GM18867 (cell line): ENCODE data around the gene EIF1B.
"Not testable (repeated sequence)": the region's sequence is repeated elsewhere in the genome, so short reads cannot be mapped to it uniquely, and the experiment has no call there.

Source experiments
- ATAC-seq: cut with Tn5 transposase; IDR thresholded peaks from one replicate; pipeline ENCODE4 v1.9.1; 2021; ENCODE audit warnings: mild to moderate bottlenecking, moderate library complexity; ENCODE audit not compliant: unreplicated experiment

Gene EIF1B

DNA sequence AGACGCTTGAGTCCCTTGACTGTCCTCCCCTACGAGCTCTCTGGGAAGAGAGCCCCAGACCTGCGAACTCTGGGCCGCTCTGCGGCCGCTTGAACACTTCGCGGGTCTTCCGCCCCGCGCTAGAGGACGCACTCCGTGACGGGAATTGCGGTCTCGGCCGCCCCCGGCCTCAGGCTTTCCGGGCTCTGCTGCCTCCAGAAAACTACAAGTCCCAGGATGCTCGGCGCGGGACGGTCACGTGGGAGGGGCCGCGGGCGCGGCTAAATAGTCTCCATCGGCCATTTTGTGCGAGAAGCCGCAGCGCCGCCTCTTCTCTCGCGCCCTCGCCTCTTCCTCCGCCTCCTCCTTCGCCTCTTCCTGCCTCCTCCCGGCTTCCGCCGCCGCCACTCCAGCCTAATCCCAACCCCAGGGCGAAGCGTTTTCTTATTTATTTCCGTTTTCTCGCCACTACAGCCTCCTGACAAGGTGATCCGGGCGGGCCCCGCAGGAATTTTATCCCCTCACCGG, at the start of gene EIF1B:
Gene EIF1B (plus strand): TSS at position 290 of the 507 bp plus-strand sequence. CDS start 235 bp downstream, outside the sequence.
- ATAC-seq: peak; percentile 95

DNA sequence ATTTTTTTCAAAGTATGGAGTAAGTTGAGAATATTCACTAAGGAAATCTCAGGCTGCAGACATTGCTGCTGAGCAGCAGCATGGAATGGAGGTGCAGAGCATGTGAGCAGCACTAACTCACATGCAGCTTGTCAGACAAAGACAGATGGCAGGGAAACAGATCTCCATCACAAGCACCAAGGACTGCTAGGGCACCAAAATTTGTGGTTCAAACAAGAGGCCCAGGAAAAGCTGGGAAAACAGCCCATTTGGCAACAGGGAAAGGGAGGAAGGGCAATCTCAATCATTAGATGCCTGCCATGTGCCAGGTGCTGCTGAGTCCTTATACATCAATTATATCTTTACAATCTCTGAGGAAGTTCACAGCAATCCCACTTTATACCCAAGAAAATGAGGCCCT, 47.2 kb upstream of the EIF1B start:
- ATAC-seq: no peak

GRCh38 chr3:40264451-40264850, 45.1 kb upstream of the EIF1B start:
- ATAC-seq: no peak

- ATAC-seq: no peak
These were observed 44.3 kb upstream of the EIF1B start for GRCh38 chr3:40265181-40265580.

GRCh38 chr3:40267937-40268724, 41.4 kb upstream of the EIF1B start:
- no peak for ATAC-seq

DNA sequence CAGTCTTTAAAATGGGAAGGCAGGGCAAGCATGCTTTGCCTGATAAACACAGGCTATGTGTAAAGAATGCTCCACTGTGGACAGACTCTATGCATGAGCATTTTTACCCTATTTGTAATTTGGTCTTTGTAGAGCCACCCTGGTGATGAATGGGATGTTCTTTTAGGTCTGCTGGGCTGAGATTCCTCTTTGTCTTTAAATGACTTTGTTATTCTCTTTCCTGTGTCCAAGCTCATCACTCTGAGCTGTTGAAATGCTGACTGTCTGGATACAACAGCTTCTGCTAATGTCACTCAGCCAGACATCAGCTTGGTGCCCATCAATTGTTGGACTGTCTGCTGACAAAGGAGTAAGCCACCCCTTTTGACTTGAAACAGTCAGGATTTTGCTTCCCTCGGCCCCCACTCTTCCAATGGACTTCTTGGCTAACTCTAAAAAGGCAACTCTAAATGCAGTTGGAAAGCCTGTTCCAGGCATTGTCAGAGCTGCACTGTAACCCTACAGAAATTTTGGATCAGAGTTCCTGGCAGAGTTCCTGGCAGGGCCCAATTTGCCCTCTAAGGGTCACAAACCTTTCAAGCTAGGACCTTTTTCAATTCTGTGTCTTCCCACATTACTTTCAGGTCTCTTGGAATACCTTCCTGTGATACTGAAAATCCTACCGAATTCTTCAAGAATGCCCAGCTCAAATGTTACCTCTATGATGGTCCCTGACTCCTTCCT, 40.5 kb upstream of the EIF1B start:
- ATAC-seq: no peak

DNA sequence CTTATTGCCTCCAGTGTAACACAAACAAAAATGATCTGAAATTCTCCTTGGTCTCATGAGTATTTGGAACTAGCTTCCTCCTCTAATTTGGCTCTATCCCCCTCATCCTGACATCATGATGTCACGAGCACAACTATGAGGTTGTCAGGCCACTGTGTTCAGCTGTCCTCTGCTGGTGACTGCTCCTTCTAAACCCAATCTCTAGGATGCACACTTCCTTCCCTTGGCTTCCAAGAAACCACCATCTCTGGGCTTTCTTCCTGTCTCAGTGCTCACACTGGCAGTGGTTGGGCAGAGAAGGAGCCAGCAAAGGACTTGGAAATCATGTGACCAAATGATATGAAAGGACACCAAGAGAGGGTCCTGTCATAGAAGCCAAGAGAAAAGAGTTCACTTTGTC, 30.7 kb upstream of the EIF1B start:
- ATAC-seq: no peak

GRCh38 chr3:40281995-40282394, 27.5 kb upstream of the EIF1B start:
- no peak for ATAC-seq

DNA sequence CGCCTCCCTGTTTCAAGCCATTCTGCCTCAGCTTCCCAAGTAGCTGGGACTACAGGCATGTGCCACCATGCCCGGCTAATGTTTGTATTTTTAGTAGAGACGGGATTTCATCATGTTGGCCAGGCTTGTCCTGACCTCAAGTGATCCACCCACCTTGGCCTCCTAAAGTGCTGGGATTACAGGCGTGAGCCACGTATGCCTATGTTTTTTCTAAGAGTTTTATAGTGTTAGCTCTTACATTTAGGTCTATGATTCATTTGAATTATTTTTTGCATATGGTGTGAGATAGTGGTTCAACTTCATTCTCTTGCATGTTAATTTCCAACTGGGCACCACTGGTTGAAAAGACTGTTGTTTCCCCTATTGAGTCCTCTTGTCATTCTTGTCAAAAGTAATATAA, 26.4 kb upstream of the EIF1B start:
- ATAC-seq: not testable (repeated sequence)

DNA sequence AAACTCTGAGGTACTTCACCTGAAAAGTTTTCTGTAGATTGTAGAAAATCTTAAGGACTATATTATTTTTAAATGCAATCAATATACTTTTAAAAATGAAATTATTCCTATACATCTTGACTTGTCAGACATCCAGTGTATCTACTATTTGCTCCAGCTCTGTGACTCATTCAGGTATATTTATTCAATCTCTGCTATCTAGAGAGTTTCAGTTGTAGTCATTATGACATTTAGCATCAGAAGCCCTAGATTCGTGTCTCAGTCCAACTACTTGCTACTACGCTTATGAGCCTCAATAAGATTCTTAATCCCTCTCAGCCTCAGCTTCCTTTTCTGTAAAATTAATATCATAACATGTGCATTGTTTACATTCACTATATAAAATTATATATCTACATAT, 22.3 kb upstream of the EIF1B start:
- ATAC-seq: no peak

DNA sequence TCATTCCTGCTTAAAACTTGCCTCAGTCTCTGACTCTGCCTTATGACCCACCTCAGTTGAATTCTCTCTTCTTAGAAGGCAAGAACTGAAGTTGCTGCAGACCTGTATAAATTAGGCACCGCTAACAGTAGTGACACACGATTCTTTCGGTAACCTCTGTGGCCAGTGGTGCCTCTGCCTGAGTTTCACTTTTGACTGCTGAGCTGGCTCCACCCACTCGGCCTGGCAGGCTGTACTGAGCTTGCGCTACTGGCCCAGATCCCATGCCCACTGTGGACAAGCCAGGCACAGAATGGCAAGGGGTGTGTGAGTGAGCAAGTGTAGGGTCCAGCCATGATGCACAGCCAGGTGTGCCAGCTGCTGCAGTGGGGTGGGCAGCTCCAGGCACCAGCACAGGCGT, 19.1 kb upstream of the EIF1B start:
- ATAC-seq: no peak

DNA sequence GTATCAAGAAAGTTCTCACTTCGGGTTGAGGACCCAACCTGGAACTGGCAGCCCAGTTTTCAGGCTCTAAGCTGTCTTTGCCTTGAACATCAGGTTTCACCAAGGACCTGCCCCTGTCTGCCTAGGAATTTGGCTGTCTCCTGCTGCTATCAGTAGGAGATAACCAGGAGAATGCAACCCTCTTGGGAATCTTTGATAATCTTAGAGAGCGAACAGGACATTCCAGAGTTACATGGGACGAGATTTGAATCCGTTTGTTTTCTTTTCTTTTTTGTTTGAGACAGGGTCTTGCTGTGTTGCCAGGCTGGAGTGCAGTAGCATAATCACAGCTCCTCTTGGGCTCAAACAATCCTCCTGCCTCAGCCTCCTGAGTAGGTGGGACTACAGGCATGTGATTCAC, 18.0 kb upstream of the EIF1B start:
- no peak for ATAC-seq

DNA sequence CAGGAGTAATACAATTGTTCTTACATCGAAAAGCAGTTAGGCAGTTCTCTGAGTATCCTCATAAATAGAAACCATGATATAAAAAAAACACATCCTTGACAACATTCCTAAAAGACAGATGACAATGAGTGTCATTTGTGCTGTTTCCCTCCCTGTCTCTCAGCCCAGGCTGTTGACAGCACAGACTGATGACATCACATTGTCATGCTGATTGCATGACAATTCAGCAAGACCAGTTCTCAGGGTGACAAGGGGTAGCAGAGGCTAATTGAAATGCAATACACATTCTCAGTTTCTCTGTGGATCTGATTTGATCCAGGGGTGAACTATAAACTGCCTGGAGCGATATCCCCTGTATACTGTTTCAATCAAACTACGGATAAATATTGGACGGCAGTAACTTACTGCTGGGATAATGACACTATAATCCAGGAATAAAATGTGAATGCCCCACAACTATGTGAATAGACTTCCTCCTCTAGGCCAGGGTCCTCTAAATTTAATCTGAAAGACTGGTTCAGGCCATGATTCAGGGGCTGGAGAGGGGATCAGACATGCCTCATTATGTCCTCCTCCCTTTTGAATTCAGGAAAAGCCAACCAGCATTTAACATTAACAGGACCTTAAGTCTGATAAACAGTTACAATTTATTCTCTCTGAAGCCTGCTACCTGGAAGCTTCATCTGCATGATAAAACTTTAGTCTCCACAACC, 16.7 kb upstream of the EIF1B start:
- ATAC-seq: no peak

DNA sequence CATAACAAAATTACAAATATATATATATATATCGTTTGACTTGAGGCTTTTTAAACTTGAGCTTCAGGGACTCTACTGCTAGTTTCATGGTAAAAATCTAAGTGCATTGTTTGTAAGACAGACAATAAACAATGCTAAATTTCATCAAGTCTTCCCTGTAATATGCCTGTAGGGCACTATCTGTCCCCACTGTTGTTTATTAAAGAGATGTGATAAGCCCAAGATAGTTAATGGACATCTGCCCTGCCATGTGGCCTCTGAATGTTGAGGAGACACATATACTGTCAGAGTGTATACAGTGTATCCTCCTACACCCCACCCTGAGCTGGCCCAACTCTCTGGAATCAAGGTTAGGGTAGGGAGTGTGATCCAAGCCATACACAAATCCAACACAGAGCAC, 15.1 kb upstream of the EIF1B start:
- ATAC-seq: no peak

DNA sequence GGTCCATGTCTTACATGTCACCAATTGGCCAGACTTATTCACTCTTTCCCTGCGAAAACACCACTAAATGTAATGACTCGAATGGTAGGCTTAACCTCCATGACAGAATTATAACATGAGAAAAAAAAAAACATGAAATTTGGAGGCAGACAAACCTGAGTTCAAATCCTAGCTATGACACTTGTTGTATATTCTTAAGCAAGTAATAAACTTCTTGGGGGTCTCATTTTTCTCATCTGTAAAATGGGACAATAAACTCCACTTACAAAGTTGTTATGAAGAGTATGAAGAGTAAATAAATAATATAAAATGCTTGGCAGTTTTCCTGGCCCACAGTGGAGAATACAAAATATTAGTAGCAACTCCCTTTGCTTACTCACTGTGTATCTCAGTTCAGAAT, 11.4 kb upstream of the EIF1B start:
- no peak for ATAC-seq

GRCh38 chr3:40299130-40299720, 10.3 kb upstream of the EIF1B start:
- ATAC-seq: no peak

GRCh38 chr3:40299721-40300335, 9.7 kb upstream of the EIF1B start:
- no peak for ATAC-seq

GRCh38 chr3:40302784-40303183, 6.7 kb upstream of the EIF1B start:
- no peak for ATAC-seq

DNA sequence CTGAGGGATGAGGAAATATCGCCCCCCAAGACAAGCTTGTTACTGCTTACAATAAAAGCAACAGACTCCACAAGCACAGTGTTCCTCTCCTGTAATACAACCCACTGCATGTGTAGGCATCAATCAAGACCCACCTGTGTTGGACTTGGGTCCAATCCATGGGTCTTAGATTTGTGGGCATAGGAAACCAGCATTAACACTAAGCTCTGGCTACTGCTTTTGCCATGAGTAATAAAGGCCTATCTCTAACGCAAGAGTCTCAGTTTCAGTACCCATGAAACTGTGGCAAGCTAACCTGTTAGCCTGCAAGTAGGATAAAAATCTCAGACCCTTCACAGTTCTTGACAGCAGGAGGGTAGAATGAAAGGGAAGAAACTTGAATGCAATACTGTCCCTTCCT, 5.2 kb upstream of the EIF1B start:
- no peak for ATAC-seq

DNA sequence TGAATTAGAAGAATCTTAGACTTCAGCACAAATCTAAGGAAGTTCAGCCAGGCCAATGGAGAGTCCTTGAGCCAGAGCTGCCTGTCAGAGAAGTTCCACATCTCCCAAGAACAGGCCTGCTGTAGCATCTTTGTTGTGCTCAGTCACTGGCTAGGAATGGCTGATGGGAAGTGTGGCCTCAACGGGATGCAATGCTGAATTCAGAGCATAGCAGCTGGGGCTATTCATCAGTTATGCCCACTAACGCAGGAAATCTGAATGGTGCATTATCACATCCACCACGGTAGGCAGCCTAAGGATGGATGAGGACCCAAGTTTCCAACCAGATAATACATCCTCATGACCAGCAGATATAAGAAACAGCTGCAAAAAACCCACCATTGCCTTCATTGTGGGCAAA, 3.2 kb upstream of the EIF1B start:
- ATAC-seq: no peak

GRCh38 chr3:40307176-40307575, 2.3 kb upstream of the EIF1B start:
- no peak for ATAC-seq
